Sigmoid colon (tissue), 4 donors: ENCODE measurements around the gene SLC39A13.

Source experiments
- POLR2A ChIP-seq, 2 donors: fragments of 450-650 bp; IDR thresholded peaks; one replicate each; pipeline ENCODE4 v1.6.1; 2016; ENCODE audit warnings: antibody characterized with exemption in 2 of 2, mild to moderate bottlenecking in 2 of 2, moderate library complexity in 2 of 2
- POLR2AphosphoS5 ChIP-seq, 4 donors: sonication (generic); formaldehyde crosslinking; IDR thresholded peaks; one replicate each; pipeline ENCODE4 v1.6.1; 2017; ENCODE audit warnings: antibody characterized with exemption in 4 of 4
- TF ChIP-seq, protein P1 (sequence below), 4 experiments: fragments of 450-650 bp in 3 of 4; fragments of 200-600 bp in 1 of 4; IDR thresholded peaks; one replicate each; pipeline ENCODE4 v1.5.1; 2016 to 2019; ENCODE audit warnings: antibody characterized with exemption in 4 of 4, mild to moderate bottlenecking in 3 of 4, moderate library complexity in 2 of 4

- TF ChIP-seq, protein P1, sequence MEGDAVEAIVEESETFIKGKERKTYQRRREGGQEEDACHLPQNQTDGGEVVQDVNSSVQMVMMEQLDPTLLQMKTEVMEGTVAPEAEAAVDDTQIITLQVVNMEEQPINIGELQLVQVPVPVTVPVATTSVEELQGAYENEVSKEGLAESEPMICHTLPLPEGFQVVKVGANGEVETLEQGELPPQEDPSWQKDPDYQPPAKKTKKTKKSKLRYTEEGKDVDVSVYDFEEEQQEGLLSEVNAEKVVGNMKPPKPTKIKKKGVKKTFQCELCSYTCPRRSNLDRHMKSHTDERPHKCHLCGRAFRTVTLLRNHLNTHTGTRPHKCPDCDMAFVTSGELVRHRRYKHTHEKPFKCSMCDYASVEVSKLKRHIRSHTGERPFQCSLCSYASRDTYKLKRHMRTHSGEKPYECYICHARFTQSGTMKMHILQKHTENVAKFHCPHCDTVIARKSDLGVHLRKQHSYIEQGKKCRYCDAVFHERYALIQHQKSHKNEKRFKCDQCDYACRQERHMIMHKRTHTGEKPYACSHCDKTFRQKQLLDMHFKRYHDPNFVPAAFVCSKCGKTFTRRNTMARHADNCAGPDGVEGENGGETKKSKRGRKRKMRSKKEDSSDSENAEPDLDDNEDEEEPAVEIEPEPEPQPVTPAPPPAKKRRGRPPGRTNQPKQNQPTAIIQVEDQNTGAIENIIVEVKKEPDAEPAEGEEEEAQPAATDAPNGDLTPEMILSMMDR (IDR thresholded peaks at IDR 0.05), result no peak
- TF ChIP-seq POLR2AphosphoS5 (IDR thresholded peaks at IDR 0.05) (no peak), POLR2A (IDR thresholded peaks at IDR 0.05) (no peak)
Measured at GRCh38 chr11:47410370-47411264, 2.2 kb downstream of the SLC39A13 start.
